HepG2 (cell line): ENCODE data around the gene ZNF213. TPM values are rescaled to one million over a fixed set of nuclear protein-coding genes. Genes with fewer than 3 reads are reported as not detected.

ENCODE experiments used
- BCL6 ChIP-seq: IDR thresholded peaks from 2 replicates; pipeline ENCODE4 v1.6.1; 2016; ENCODE audit warnings: missing genetic modification reagents, missing compliant biosample characterization
- CHD2 ChIP-seq: IDR thresholded peaks from 2 replicates; pipeline ENCODE4 v1.6.1; 2011; ENCODE audit warnings: low read depth, low read length, improper control_type of control experiment
- GFI1 ChIP-seq: sonication (generic); formaldehyde crosslinking; IDR thresholded peaks from 2 replicates; pipeline ENCODE4 v1.5.0; 2020; ENCODE audit warnings: missing genetic modification reagents, mild to moderate bottlenecking, borderline replicate concordance
- IRF2 ChIP-seq: IDR thresholded peaks from 2 replicates; pipeline ENCODE4 v1.6.1; 2018; ENCODE audit warnings: missing genetic modification reagents, missing compliant biosample characterization
- KLF16 ChIP-seq, 2 experiments: sonication (generic) in 1 of 2; formaldehyde crosslinking in 1 of 2; IDR thresholded peaks; 2 replicates each; pipeline versions ENCODE4 v1.6.1 to v1.8.0; 2016 to 2023; ENCODE audit warnings: missing genetic modification reagents in 2 of 2, missing compliant biosample characterization in 1 of 2
- MAF1 ChIP-seq: sonication (generic); formaldehyde crosslinking; IDR thresholded peaks from 2 replicates; pipeline ENCODE4 v1.5.0; 2020; ENCODE audit warnings: missing genetic modification reagents, borderline replicate concordance
- MXD4 ChIP-seq: IDR thresholded peaks from 2 replicates; pipeline ENCODE4 v1.6.1; 2016; ENCODE audit warnings: mild to moderate bottlenecking, missing biosample characterization, missing genetic modification reagents
- NCOA2 ChIP-seq: sonication (generic); formaldehyde crosslinking; IDR thresholded peaks from 2 replicates; pipeline ENCODE4 v1.8.0; 2022; ENCODE audit warnings: inconsistent platforms
- NFKBIZ ChIP-seq: IDR thresholded peaks from 2 replicates; pipeline ENCODE4 v1.6.1; 2018; ENCODE audit warnings: missing genetic modification reagents, missing compliant biosample characterization
- PCBP2 ChIP-seq: fragments of 200-400 bp; formaldehyde crosslinking; optimal IDR thresholded peaks from 2 replicates; pipeline ENCODE3; 2018; ENCODE audit warnings: low read length, low read depth; ENCODE audit not compliant: poor library complexity, severe bottlenecking
- PHF21A ChIP-seq: sonication (generic); formaldehyde crosslinking; IDR thresholded peaks from 2 replicates; pipeline ENCODE4 v1.5.0; 2020; ENCODE audit warnings: mild to moderate bottlenecking, missing genetic modification reagents
- RBFOX2 ChIP-seq: fragments of 200-400 bp; formaldehyde crosslinking; IDR thresholded peaks from 2 replicates; pipeline ENCODE4 v1.6.1; 2017; ENCODE audit warnings: low read depth, mild to moderate bottlenecking, low read length
- TCF12 ChIP-seq, 2 experiments: fragments of 450-650 bp in 1 of 2; sonication (generic) in 1 of 2; formaldehyde crosslinking in 1 of 2; IDR thresholded peaks; 2 replicates each; pipeline versions ENCODE4 v1.6.1 to v1.8.0; 2017 to 2022; ENCODE audit warnings: antibody characterized with exemption in 1 of 2, mild to moderate bottlenecking in 1 of 2, missing genetic modification reagents in 1 of 2, moderate library complexity in 1 of 2
- YEATS4 ChIP-seq: sonication (generic); formaldehyde crosslinking; IDR thresholded peaks from 2 replicates; pipeline ENCODE4 v1.4.0; 2020; ENCODE audit warnings: missing genetic modification reagents, borderline replicate concordance
- ZBTB38 ChIP-seq: sonication (generic); formaldehyde crosslinking; IDR thresholded peaks from 2 replicates; pipeline ENCODE4 v1.5.1; 2020; ENCODE audit warnings: mild to moderate bottlenecking, missing genetic modification reagents
- ZFP36L1 ChIP-seq: sonication (generic); formaldehyde crosslinking; IDR thresholded peaks from 2 replicates; pipeline ENCODE4 v1.8.0; 2022; ENCODE audit warnings: mild to moderate bottlenecking, missing genetic modification reagents, moderate library complexity
- ZFP41 ChIP-seq: sonication (generic); formaldehyde crosslinking; IDR thresholded peaks from 2 replicates; pipeline ENCODE4 v1.4.0; 2020; ENCODE audit warnings: mild to moderate bottlenecking, missing genetic modification reagents, borderline replicate concordance
- ZMAT3 ChIP-seq: sonication (generic); formaldehyde crosslinking; conservative IDR thresholded peaks from 2 replicates; pipeline ENCODE4 v1.7.0; 2021; ENCODE audit warnings: missing genetic modification reagents
- ZNF10 ChIP-seq: sonication (generic); formaldehyde crosslinking; IDR thresholded peaks from 2 replicates; pipeline ENCODE4 v1.4.0; 2020; ENCODE audit warnings: mild to moderate bottlenecking, low read depth, missing genetic modification reagents, borderline replicate concordance
- ZNF24 ChIP-seq: fragments of 450-650 bp; IDR thresholded peaks from 2 replicates; pipeline ENCODE4 v1.6.1; 2017; ENCODE audit warnings: antibody characterized with exemption, mild to moderate bottlenecking
- ZNF256 ChIP-seq: sonication (generic); formaldehyde crosslinking; conservative IDR thresholded peaks from 2 replicates; pipeline ENCODE4 v1.4.0; 2020; ENCODE audit warnings: missing genetic modification reagents
- ZNF513 ChIP-seq: sonication (generic); formaldehyde crosslinking; conservative IDR thresholded peaks from 2 replicates; pipeline ENCODE4 v1.5.0; 2020; ENCODE audit warnings: missing genetic modification reagents
- ZNF556 ChIP-seq: sonication (generic); formaldehyde crosslinking; IDR thresholded peaks from 2 replicates; pipeline ENCODE4 v1.4.0; 2020; ENCODE audit warnings: mild to moderate bottlenecking, missing genetic modification reagents, borderline replicate concordance
- ZNF773 ChIP-seq: sonication (generic); formaldehyde crosslinking; IDR thresholded peaks from 2 replicates; pipeline ENCODE4 v1.4.0; 2020; ENCODE audit warnings: missing genetic modification reagents, borderline replicate concordance
- ZNF781 ChIP-seq: sonication (generic); formaldehyde crosslinking; IDR thresholded peaks from 2 replicates; pipeline ENCODE4 v1.5.1; 2020; ENCODE audit warnings: borderline replicate concordance, mild to moderate bottlenecking, missing genetic modification reagents; ENCODE audit errors: not compliant biosample characterization
- polyA plus RNA-seq, 8 experiments: library from polyadenylated mRNA; depleted of rRNA in 3 of 8; stranded (reverse) in 7 of 8; unstranded in 1 of 8; fragments of >200 nt; fragmentation: Illumina TruSeq in 4 of 8; extraction: Trizol in 4 of 8; gene quantifications; 2 replicates each; pipeline versions ENCODE4 v1.2.1 to v1.2.3, GENCODE V29; 2011 to 2016; ENCODE audit warnings: low read depth in 4 of 8, missing spikeins in 1 of 8, mixed read lengths in 1 of 8; ENCODE audit not compliant: insufficient read depth in 1 of 8
- total RNA-seq, 5 experiments: library from RNA; depleted of rRNA; stranded (reverse); fragments of >200 nt; fragmentation: Illumina TruSeq; extraction: Trizol; gene quantifications; 2 replicates each; pipeline ENCODE4 v1.2.3, GENCODE V29; 2016; ENCODE audit warnings: low read depth in 1 of 5
- TF ChIP-seq, protein P1 (sequence below): IDR thresholded peaks from 2 replicates; pipeline ENCODE4 v1.6.1; 2012; ENCODE audit warnings: inconsistent platforms
- TF ChIP-seq, protein P2 (sequence below): sonication (generic); formaldehyde crosslinking; IDR thresholded peaks from 2 replicates; pipeline ENCODE4 v1.5.0; 2020; ENCODE audit warnings: mild to moderate bottlenecking, low read depth, missing genetic modification reagents, borderline replicate concordance
- TF ChIP-seq, protein P3 (sequence below): sonication (generic); formaldehyde crosslinking; IDR thresholded peaks from 2 replicates; pipeline ENCODE4 v1.4.0; 2020; ENCODE audit warnings: mild to moderate bottlenecking, missing genetic modification reagents

Gene ZNF213
- total and polyA plus RNA-seq, 2 of the 13 experiments (the other 11 are each of a cell fraction or from before 2014, with no cell fraction given), result 0.59 to 0.97 TPM

DNA sequence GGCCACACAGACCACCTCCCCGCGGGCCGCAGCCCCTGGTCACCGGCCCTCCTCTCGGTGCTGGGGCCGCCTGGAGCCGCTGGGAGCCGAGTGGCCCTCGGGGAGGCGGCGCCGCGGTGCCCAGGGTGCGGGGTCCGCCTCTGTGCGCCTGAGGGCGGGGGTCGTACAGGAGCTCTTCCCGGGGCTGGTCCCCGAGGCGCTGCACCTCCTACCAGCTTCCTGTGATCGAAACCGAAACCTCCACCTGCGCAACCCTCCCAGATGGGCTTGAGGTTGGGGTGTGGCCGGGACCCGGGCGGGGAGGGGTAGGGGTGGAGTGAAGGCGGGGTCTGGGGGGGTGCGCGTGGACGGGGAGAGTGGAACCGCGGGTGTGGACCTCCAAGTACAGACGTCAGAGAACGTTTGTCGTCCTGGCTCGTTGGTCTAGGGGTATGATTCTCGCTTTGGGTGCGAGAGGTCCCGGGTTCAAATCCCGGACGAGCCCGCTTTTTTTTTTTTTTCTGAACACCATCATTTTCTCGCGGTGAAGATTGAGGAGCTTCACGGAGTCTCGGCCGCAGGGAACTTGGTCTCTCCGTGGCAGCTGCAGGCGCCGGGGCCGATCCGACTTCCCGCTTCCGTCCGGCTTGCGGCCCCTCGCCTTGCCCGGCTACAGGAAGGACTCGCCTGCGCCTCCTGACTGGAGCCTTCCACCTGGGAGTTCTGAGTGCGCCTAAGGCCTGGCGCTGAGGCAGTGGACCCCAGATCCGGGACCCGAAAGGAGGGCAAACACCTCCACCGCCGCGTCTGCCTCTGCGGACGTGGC is 23.9 kb downstream of the ZNF213 start (continued):
- no peak; the same call in none of the 2 replicates for TF ChIP-seq MXD4 (CRISPR knock-in tag)
- peak; percentile 96 for TF ChIP-seq IRF2
- no peak for TF ChIP-seq GFI1 (CRISPR knock-in tag)
- peak; percentile 59 for TF ChIP-seq ZNF781 (CRISPR knock-in tag)
- peak; percentile 38 for TF ChIP-seq YEATS4 (CRISPR knock-in tag)
- no peak for TF ChIP-seq ZNF10 (CRISPR knock-in tag)
- TF ChIP-seq ZNF24, result peak; percentile 95
- TF ChIP-seq, protein P1, sequence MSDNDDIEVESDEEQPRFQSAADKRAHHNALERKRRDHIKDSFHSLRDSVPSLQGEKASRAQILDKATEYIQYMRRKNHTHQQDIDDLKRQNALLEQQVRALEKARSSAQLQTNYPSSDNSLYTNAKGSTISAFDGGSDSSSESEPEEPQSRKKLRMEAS, result peak; percentile 21; the same call in 1 of the 2 replicates
- TF ChIP-seq ZNF773 (CRISPR knock-in tag), result no peak
- TF ChIP-seq, protein P2, sequence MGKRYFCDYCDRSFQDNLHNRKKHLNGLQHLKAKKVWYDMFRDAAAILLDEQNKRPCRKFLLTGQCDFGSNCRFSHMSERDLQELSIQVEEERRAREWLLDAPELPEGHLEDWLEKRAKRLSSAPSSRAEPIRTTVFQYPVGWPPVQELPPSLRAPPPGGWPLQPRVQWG (CRISPR knock-in tag), result no peak
- peak; percentile 64 for TF ChIP-seq ZMAT3 (CRISPR knock-in tag)
- TF ChIP-seq KLF16 (CRISPR knock-in tag; IDR thresholded peaks at IDR 0.05), result peak in 1 of 2 experiments; percentile 24; a peak in 1 of 4 replicates
- no peak for TF ChIP-seq PCBP2
- TF ChIP-seq BCL6 (CRISPR knock-in tag), result no peak
- peak; percentile 75 for TF ChIP-seq PHF21A (CRISPR knock-in tag)
- no peak for TF ChIP-seq ZNF513 (CRISPR knock-in tag)
- TF ChIP-seq NFKBIZ, result 0 out of 2 replicates have a peak, but pooled peaks have one; percentile 0
- TF ChIP-seq ZFP36L1, result peak; percentile 32; the same call in 1 of the 2 replicates
- no peak for TF ChIP-seq CHD2
- TF ChIP-seq ZFP41 (CRISPR knock-in tag), result no peak
- no peak for TF ChIP-seq TCF12 (IDR thresholded peaks at IDR 0.05)
- no peak for TF ChIP-seq TCF12 (CRISPR knock-in tag; IDR thresholded peaks at IDR 0.05)
- no peak for TF ChIP-seq ZBTB38 (CRISPR knock-in tag)
- peak; percentile 78 for TF ChIP-seq RBFOX2
- TF ChIP-seq MAF1, result no peak
- TF ChIP-seq, protein P3, sequence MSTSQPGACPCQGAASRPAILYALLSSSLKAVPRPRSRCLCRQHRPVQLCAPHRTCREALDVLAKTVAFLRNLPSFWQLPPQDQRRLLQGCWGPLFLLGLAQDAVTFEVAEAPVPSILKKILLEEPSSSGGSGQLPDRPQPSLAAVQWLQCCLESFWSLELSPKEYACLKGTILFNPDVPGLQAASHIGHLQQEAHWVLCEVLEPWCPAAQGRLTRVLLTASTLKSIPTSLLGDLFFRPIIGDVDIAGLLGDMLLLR, result no peak
- TF ChIP-seq ZNF556 (CRISPR knock-in tag), result no peak
- TF ChIP-seq NCOA2 (CRISPR knock-in tag), result peak; percentile 11; the same call in 1 of the 2 replicates
- TF ChIP-seq ZNF256 (CRISPR knock-in tag), result no peak
